Measurements from ENCODE around the gene PRX.

The PRX gene

DNA sequence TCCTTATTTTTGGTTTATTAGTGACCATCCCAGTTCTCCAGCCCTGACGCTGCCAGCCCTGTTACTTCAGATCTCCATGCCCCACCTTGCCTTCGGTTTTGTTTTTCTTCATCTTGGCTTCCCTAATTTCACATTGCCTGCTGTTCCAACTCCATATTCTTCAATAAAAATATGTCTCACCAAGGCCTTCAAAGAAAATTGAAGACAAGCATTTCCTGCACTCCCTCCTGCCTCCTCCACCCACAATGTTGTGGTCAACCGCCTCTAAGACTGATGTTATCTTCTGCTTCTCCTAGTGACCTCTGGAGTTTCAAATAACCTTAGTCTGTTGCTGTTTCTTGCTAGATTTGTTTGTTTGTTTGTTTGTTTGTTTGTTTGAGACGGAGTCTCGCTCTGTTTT is 50.1 kb downstream of the PRX start:
- peak; percentile 20 for DNase-seq (ENCODE audit: low read depth)

DNA sequence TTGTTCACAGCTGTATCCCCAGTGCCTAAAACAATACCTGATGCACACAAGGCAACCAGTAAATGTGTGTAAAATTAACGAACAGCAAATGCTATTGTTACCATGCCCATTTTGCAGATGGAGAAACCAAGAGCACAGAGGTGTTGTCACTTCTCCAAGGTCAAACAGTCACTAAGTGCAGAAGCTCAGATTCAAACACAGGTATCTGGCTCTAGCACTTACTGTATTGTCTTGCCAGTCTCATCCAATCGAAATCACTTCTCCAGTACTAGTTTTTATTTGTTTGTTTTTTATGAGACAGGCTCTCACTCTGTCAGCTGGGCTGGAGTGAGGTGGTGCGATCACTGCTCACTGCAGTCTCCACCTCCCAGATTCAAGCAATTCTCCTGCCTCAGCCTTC is 51.0 kb downstream of the PRX start:
- no peak for DNase-seq (ENCODE audit: low read depth)

DNA sequence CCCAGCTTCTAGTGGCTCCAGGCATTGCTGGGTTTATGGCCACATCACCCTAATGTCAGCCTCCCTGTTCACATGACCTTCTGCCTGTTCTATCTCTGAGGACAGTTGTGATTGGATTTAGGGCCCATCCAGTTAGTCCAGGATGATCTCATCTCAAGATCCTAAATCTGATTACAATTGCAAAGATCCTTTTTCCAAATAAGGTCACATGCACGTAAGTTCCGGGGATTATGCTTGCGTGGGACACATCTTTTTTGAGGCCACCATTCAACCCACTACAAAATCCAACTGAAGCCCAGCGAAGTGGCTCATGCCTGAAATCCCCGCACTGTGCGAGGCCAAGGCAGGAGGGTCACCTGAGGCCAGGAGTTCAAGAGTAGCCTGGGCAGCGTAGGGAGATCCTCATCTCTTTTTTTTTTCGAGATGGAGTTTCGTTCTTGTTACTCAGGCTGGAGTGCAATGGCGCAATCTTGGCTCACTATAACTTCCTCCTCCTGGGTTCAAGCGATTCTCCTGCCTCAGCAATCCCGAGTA is 52.4 kb downstream of the PRX start:
- no peak for DNase-seq (ENCODE audit: low read depth)

DNA sequence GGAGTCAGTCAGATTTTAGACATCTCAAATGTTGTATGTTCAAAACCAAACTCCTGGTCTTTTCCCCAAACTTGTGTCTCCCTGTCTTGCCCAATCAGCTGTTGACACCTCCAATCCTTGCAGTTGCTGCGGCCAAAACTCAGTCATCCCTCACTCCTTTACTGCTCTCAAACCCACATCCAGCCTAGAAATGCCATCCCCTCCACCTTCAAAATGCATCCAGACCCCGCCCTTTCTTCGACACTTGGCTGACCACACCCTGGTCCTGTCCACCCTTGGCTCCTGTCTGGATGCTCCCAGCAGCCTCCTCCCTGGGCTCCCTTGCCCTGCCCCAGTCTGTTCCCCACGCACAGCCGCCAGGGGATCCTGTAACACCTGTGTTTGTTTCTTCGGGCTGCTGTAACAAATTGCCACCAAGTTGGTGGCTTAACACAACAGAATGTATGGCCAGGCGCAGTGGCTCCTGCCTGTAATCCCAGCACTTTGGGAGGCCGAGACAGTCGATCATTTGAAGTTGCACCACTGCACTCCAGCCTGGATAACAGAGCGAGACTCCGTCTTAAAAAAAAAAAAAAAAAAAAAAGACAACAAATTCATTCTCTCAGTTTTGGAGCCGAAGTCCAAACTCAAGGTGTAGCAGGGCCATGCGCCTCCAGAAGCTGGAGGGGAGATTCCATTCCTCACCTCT is 53.0 kb downstream of the PRX start:
- no peak for DNase-seq (ENCODE audit: low read depth)

DNA sequence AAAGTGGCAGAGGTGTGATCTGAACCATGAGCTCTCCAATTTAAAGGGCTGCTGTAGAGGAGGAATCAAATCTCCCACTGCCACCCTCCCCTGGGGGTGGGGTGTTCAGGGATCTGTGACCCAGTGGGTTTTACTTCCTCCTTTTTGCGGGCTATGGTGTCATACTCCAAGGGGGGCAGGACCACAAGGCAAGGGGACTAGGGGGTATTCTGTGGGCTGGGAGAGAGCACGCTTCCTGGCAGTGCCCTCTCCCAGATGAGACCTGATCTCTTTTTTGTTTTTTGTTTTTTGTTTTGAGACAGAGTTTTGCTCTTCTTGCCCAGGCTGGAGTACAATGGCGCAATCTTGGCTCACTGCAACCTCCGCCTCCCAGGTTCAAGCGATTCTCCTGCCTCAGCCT is 54.4 kb downstream of the PRX start:
- no peak for DNase-seq (ENCODE audit: low read depth)

DNA sequence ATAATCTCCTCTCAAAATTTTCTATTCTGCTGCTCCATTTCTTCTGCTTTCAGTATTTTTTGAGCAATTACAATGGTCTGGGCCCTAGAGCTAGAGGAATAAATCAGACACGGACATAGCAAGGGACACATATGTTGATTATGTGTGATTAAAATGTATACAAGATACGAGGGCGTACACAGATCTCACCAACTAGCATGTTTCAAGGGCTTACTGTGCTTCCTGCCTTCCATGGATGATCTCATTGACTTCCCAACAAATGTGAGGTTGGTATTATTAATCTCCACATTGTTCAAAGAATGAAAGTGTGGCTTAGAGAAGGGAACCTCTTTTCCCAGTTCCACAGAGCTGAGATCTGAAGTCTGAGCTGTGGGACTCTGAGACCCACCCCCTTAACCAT is 55.5 kb downstream of the PRX start:
- peak; percentile 60 for DNase-seq (ENCODE audit: low read depth)

DNA sequence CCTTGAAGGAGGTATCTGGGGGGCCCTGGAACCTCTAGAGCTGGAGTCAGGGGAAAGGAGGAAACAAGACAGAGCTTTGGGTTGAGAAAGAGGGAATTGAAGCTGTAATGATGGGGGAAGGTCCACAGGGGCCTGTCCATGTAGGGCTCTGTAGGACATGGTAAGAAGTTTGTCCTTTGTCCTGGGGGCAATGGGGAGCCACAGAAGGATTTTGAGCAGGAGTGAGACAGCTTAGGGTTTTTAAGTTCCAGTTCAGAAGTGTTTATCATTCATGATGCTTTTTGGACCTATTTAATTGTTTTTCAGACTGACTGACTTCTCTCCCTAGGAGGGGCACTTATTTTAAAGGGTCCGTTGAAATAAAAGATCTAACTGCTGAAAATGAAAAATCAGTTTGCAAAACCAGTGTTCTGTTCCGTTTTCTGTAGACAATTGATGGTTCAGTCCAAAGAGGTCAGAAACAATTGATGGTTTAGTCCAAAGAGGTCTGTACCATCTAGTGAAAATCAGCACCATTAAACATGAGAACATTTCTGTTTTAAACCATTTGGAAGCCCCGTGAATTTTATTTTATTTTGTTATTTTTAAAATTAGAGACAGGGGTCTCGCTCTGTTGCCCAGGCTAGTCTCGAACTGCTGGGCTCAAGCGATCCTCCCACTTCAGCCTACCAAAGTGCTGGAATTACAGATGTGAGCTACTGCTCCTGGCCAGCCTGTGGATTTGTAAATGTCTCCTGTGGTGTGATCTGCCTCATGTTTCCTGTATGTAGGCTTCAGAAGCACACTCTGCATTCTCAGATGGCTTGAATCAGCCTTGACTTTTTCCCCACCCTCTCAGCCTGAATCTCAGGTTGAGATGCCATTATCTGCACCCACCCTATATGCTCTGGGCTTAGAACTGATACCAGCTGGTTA is 56.2 kb downstream of the PRX start:
- DNase-seq (ENCODE audit: low read depth), result peak; percentile 40

DNA sequence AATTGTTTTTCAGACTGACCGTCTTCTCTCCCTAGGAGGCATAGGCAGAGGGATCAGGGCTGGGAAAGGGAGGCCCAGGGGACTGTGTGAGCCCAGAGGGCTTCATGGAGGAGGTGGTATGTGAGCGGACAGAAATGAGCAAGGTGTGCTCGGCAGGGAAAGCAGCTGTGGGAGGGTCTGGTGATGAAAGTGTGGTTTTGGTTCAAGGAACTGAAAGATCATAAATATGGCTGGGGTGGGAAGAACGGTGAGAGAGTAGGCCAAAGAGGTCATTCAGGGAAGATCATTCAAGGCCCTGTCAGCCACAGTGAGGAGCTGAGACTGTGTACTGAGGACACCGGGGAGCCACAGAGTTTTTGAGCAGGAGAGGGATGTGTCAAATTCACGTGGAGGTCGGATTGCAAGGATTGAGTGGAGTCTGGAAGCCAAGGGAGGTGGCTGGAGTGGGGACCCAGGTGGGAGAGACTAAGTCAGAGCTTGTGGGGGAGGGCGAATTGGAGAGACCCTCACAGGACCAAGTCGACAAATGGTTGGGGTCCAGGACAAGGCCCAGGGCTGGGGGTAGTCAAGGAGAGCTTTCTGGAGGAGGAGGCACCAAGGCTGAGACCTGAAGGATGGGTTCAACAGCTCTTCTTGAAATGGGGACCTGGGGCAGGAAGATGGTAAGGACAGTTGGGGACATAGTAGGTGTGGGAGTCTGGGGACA is 57.0 kb downstream of the PRX start:
- no peak for DNase-seq (ENCODE audit: low read depth)

DNA sequence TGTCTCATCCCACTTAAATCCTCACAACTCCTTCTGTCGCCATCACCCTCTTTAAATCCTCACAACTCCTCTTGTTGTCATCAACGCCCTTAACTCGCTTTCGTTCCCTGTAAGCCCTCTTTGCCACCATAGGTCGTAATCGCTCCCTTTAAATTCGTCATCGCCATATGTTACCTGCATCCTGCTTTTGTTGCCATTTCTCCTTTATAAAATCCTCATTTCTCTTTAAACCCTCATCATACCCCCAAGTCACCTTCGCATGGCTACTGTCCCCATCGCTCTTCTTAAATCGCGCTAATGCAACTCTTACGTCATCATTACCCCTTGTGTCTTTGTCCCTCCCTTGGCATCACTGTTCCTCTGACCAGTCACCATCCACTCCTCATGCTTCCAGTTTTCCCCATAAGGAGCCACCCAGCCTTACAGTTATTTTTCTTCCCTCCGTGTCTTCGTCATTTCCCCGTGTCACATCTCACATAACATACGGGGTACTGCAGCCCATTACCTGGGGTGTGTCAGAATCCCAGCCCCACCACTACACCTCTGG is 64.1 kb downstream of the PRX start:
- DNase-seq (ENCODE audit: low read depth), result peak; percentile 37

DNA sequence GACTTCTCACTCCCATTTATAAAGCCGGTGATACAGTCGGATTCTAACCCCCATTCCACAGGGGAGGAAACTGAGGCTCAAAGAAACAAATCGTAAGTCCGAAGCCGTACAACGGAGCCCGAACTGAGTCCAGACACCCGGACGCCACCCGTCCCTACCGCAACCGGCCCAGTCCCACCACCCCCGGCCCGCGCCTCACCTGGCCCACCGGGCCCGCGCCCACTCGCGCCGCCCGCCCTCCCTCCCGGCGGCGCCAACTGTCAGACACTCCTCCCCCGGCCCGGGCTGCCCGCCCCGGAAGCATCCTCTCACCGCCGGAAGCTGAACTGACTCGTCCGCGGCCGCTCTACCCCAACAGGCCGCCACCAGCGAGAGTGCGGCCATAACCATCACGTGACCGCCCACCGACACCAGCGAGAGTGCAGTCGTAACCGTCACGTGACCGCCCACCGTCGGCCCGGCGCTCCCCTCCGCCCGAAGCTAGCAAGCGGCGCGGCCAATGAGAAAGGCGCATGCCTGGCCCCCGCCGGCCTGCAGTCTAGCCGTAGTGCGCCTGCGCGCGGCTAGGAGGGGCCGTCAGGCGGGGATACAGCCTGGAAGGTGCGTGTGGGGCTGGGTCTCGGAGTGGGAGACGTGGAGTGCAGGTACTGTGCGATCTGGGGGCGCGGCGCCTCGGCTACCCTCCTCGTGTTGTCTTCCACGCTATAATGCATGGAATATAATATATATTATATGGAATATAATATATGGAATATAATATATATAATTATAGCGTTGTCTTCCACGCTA is 64.9 kb downstream of the PRX start, which contains the start of the genes C19orf47 and PLD3:
Gene C19orf47, minus strand, starts transcription at position 273 of the 789 bp plus-strand sequence. CDS start 6,540 bp downstream, outside the sequence.
Gene PLD3, plus strand, starts transcription at position 571 of the 789 bp plus-strand sequence. CDS start 17,789 bp downstream, outside the sequence.
- peak; percentile 99 for DNase-seq (ENCODE audit: low read depth)

DNA sequence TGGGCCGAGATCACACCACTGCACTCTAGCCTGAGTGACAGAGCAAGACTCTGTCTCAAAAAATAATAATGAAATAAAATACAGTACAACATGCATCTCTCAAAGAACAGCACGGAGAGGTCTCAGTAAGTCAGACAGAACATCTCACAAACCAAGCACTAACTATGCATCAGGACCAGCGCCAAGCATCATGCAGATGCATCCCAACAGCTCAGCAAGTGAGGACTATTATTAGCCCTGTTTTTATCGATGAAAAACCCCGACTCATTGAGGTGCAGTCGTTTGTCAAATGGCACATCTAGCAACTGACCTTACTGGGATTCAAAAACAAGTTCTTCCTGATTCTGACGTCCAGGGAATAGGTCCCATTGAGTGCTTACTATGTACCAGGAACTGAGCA is 68.8 kb downstream of the PRX start:
- no peak for DNase-seq (ENCODE audit: low read depth)
